ENCODE data around the gene PSMD8.

GRCh38 chr19:38360351-38360750 lies 14.0 kb upstream of the PSMD8 start:
- TF ChIP-seq EZH2 (IDR thresholded peaks at IDR 0.05; ENCODE audit: borderline replicate concordance, low read length) (no peak), CTCF (conservative IDR thresholded peaks at IDR 0.05 in 1 of 2, IDR thresholded peaks at IDR 0.05 in 1 of 2; ENCODE audit: extremely low read depth in 1 of 2, insufficient read depth in 1 of 2, low read depth in 1 of 2, low read length in 2 of 2) (no peak)
